NCI-H345 (cell line): ENCODE data around the gene CDH8.

ENCODE experiments used
- DNase-seq: peaks from one replicate; lab custom pipeline; 2025; lab: John Stamatoyannopoulos, UW

CDH8 gene, protein sequence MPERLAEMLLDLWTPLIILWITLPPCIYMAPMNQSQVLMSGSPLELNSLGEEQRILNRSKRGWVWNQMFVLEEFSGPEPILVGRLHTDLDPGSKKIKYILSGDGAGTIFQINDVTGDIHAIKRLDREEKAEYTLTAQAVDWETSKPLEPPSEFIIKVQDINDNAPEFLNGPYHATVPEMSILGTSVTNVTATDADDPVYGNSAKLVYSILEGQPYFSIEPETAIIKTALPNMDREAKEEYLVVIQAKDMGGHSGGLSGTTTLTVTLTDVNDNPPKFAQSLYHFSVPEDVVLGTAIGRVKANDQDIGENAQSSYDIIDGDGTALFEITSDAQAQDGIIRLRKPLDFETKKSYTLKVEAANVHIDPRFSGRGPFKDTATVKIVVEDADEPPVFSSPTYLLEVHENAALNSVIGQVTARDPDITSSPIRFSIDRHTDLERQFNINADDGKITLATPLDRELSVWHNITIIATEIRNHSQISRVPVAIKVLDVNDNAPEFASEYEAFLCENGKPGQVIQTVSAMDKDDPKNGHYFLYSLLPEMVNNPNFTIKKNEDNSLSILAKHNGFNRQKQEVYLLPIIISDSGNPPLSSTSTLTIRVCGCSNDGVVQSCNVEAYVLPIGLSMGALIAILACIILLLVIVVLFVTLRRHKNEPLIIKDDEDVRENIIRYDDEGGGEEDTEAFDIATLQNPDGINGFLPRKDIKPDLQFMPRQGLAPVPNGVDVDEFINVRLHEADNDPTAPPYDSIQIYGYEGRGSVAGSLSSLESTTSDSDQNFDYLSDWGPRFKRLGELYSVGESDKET

GRCh38 chr16:62036101-62036801 lies at the start of gene CDH8:
TSS of gene CDH8 (minus strand) at chr16:62036438. CDS start at chr16:62021403, 15,035 bp downstream.
- no peak for DNase-seq

DNA sequence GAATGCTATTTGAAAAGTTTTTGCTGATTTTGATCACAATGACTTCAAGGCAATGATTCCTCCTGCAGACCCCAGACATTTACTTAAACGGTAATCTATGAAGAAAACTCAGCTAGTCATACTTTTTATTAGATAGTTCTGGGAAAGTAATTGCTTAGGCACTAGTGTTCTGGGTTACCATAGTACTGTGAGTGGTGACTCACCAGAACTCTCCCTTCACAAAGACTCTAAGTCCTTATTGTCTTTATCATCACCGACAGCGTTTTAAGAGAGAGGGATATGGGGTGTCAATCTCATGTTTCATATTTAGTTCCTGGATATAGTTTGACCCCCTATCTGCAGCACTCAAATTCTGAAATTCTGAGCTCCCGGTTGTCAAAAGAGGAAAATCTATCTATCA lies 43.0 kb upstream of the CDH8 start:
- DNase-seq = no peak

DNA sequence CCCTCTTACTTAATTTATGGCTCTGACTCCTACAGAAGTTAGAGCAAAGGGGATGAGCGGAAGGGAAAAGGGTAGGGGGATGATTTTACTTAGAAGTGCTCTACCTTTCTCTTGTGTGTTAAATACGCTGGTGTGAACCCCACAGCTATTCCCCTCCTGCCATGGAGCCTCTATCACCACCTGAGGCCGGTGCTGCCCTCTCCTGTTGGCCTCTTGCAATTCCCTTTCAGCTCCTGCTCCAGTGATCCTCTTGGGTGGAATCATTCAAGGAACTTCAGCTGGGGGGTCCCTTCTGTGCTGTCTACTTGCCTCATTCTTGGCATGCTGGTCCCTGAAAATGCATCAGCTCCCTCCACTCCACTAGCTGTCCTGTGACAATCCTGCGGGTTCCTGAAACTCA lies 41.8 kb upstream of the CDH8 start:
- no peak for DNase-seq

- no peak for DNase-seq
Measured at GRCh38 chr16:62076886-62077285, 40.6 kb upstream of the CDH8 start.

DNA sequence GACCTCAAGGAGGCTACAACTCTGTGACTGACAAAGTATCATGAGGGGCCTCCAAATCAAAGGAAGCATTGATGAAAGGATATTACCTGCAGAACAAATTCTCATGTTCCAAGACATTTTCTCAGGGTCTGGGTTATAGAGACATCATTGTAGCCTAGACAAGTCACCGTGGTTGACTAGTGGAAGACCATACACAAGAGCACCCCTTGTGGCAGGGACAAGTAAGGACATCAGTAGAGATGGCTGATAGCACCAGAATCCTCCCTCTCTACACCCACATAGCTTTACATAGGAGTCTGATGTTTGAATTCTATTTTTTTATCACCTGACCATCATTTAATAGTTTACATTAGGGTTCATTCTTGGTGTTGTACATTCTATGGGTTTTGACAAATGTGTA lies 32.5 kb upstream of the CDH8 start:
- no peak for DNase-seq

DNA sequence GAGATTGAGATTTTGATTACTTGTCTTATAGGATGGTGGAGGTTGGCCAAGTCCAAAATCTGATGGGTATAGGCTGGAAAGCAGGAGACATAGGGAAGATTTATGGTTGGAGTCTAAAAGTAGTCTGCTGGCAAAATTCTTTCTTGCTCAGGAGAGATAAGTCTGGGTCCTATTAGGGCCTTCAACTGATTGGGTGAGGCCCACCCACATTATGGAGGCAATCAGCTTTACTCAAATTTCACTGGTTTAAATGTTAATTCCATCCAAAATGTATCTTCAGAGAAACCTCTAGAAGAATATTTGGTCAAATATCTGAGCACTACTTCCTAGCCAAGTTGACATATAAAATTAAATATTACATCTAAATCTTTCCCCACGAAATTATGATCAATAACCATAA lies 31.7 kb upstream of the CDH8 start:
- no peak for DNase-seq

GRCh38 chr16:62067182-62067581 lies 30.9 kb upstream of the CDH8 start:
- no peak for DNase-seq

DNA sequence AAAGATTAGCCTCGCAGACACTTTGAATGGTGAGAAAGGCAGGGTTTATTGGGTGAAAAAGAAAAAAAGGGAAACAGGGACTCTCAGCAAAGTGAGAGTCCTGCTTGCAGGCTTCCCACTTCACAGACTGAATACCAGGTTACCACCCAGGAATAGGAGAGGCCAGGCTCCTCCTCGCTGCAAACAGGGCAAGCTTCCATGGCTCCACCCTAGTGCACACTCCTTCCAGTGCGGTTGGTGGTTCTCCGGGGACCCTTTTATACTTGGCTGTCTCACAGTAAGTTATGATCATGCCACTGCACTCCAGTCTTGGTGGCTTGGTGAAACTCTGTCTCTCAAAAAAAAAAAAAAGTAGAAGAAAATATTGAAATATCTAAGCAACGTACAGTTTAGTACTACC lies 30.5 kb upstream of the CDH8 start:
- DNase-seq = no peak

- no peak for DNase-seq
Measured at GRCh38 chr16:62064173-62064572, 27.9 kb upstream of the CDH8 start.

GRCh38 chr16:62060089-62060488 lies 23.9 kb upstream of the CDH8 start:
- no peak for DNase-seq

GRCh38 chr16:62059527-62059926 lies 23.3 kb upstream of the CDH8 start:
- DNase-seq = no peak

- no peak for DNase-seq
Measured at GRCh38 chr16:62058412-62058811, 22.2 kb upstream of the CDH8 start.

GRCh38 chr16:62051942-62052341 lies 15.7 kb upstream of the CDH8 start:
- DNase-seq = no peak

DNA sequence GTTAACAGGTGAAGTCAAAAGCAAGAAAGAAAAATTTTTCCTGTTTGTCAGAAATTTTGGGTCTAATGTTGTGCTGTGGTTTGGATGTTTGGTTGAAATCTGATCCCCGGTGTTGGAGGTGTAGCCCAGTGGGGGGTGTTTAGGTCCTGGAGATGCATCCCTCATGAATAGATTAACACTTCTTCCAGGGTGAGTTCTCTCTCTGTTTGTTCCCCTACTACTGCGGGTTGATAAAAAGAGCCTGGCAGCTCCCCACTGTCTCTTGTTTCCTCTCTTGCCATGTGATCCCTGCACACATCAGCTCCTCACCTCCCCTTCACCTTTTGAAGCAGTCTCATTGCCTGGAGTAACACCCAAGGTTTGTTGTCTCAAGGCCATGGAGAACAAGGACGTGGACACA lies 14.6 kb upstream of the CDH8 start:
- no peak for DNase-seq

GRCh38 chr16:62046801-62047200 lies 10.6 kb upstream of the CDH8 start:
- no peak for DNase-seq

- no peak for DNase-seq
Measured at GRCh38 chr16:62041401-62041800, 5.2 kb upstream of the CDH8 start.

DNA sequence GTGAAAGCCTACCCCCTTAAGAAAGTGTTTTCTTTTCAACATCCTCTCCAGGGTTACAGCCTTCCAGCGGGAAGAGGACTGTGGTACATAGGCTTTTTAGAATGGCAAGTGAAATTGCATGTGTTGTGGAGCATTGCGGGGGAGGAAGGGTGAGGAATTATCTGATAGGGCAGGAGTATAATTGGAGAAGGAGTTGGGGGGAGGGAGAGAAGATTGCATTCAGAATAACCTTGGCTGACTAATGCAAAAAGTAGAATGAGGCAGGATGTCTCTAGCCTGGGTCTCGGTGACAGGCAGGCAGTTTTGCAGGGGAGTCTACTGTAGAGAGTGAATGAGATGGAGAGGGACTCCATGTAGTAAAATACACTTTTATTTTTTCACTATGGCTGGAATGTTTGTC lies 2.4 kb upstream of the CDH8 start:
- DNase-seq = no peak

GRCh38 chr16:62038225-62038624 lies 2.0 kb upstream of the CDH8 start:
- no peak for DNase-seq

DNA sequence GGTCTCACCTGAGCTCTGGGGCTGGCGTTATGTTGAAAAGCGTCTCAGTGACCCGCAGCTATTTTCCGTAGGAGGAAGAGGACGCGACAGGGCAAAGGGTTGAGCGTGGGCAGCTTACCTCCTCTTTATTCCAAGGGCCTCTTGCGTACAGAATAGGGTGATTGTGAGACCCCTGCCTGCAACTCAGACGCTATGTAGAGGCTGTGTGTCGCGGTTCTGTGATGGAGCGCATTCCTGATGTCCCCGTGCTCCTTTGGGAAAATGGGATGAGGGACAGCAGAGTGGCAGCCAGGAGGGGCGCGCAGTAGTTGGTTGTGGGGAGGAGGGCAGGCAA lies 531 bp upstream of the CDH8 start:
- no peak for DNase-seq

DNA sequence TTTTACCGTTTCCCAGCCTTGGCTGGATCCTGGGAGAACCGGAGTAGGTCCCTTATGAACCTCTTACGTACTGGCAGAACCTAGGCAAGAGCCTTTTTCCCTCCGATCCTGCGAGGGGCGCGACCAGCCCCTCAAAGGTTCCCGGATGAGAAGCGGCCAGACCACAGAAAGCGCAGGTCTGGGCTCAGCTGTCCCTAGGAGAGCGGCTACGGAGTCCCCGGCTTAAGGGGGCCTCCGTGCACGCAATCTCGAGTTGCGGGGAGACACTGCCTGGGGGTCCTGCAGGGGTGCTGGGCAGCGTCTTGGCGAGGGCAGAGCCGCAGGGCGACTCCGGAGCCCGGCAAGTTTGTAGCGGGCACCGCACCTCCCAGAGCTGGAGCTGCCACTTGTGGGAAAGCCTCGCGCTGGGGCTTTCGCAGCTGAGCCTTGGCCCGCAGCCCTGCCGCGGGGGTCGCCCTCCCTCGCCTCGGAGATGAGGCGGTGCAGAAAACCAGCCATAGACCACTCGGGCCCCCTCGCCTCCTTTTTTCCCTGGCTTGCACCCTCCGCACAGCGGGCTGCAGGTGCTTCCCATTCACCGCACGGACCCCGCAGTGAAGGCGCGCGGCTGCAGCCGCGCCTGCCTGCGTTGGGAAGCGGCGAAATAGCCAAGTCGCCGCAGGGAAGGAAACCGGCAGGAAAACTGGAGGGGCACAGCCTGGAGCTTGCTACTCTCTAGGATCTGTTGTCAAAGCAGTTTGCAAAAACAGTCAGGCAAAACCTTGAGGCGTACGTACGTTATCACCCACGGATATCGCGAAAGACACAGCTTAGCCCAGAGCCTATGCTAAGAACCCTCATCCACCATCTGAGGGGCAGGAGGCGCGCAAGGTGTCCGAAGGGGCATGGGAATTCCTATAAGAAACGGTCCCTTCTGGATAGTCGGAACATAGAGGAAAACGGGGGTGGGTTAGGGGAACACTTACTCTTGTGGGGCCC lies 834 bp downstream of the CDH8 start:
- DNase-seq = no peak

DNA sequence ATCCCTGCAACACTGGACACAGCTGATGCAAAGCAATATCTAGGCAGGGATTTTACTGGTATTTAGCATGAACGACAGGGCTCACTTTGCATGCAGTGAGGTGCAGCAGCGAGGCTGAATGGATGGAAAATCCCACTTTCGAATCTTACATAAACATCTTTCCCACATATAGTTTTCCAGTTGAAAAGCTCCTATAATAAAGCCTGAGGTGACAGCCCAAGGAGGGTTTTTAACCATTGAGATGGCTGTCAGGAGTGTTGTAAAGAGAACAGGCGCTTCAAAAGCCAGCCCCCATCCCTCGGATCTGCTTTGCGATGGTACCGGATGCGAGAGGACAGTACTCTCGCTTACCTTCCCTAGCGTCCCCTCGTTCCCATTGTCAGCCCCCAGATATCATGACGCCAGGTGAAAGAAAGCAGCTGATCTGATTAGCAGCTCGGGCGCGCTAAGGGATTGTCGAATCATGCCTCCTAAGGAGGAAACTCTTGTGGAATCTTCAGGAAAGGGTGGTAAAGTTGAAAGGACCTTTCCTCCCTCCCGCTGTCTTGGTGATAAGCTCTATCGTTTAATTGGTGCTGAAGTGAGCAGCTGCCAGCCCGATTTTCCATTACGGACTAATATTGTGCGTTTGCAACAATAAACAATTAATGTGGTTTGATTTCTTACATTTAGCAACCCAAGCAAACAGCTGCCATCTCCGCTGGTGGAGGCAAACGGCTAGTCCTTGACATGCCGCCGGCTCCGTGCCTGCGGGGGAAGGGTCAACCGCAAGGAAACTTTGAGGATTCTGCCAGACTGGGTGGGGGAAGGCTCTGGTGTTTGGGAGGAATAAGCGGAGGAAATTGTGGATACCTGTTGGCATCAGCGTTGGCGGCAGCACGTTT lies 1.8 kb downstream of the CDH8 start:
- no peak for DNase-seq
